HEK293 (cell line): Measurements from ENCODE around the gene LAD1.

Experiments
- CTCF ChIA-PET: fragments of 350-600 bp; formaldehyde crosslinking; extraction: SDS; loops from one replicate; lab custom pipeline; 2021; ENCODE audit warnings: antibody characterized with exemption; lab: Yijun Ruan, JAX
- POLR2A ChIA-PET: fragments of 300-600 bp; formaldehyde crosslinking; extraction: SDS; loops from one replicate; lab custom pipeline; 2020; ENCODE audit warnings: antibody characterized with exemption, inconsistent platforms; lab: Yijun Ruan, JAX
- H3K27ac ChIP-seq: fragments of 200-500 bp; sonication (Bioruptor generic); 2 replicates; pipeline ENCODE4 v1.5.1; 2014; ENCODE audit warnings: low read depth, low read length, control low read depth, inconsistent platforms; ENCODE audit errors: extremely low read depth
- H3K36me3 ChIP-seq, 2 experiments: fragments of 200-500 bp in 1 of 2; sonication (Bioruptor generic) in 1 of 2; 1 replicate in 1 of 2; 2 replicates in 1 of 2; pipeline ENCODE4 v1.5.1; 2014 to 2017; ENCODE audit warnings: inconsistent platforms in 2 of 2, low read length in 2 of 2; ENCODE audit not compliant: control insufficient read depth in 2 of 2, insufficient read depth in 1 of 2
- H3K4me1 ChIP-seq: fragments of 200-500 bp; sonication (Bioruptor generic); 2 replicates; pipeline ENCODE4 v1.5.1; 2014; ENCODE audit warnings: mild to moderate bottlenecking, low read length, inconsistent platforms; ENCODE audit not compliant: control insufficient read depth, insufficient read depth
- H3K4me3 ChIP-seq: 2 replicates; pipeline ENCODE4 v1.5.1; 2011; ENCODE audit warnings: low read depth, mild to moderate bottlenecking, control low read depth, low read length, moderate library complexity
- H3K9me3 ChIP-seq: fragments of 200-500 bp; sonication (Bioruptor generic); 2 replicates; pipeline ENCODE4 v1.5.1; 2014; ENCODE audit warnings: low read depth, low read length, inconsistent platforms; ENCODE audit not compliant: control insufficient read depth, insufficient read depth
- FEZF1 ChIP-seq: fragments of 450-650 bp; formaldehyde crosslinking; IDR thresholded peaks from 2 replicates; pipeline ENCODE4 v1.5.1; 2016; ENCODE audit warnings: missing biosample characterization, missing genetic modification characterization
- HIC1 ChIP-seq: fragments of 450-650 bp; formaldehyde crosslinking; IDR thresholded peaks from 2 replicates; pipeline ENCODE4 v1.5.1; 2016; ENCODE audit warnings: missing biosample characterization, missing genetic modification characterization
- HOXA7 ChIP-seq: sonication (generic); formaldehyde crosslinking; IDR thresholded peaks from 2 replicates; pipeline ENCODE4 v1.8.1; 2022; ENCODE audit warnings: missing genetic modification reagents, borderline replicate concordance
- HOXC10 ChIP-seq: sonication (generic); formaldehyde crosslinking; IDR thresholded peaks from 2 replicates; pipeline ENCODE4 v1.8.1; 2023; ENCODE audit warnings: mild to moderate bottlenecking, missing genetic modification reagents
- KLF8 ChIP-seq: fragments of 450-650 bp; formaldehyde crosslinking; IDR thresholded peaks from 2 replicates; pipeline ENCODE4 v1.5.1; 2016; ENCODE audit warnings: missing biosample characterization, missing genetic modification characterization
- PRDM4 ChIP-seq: fragments of 450-650 bp; formaldehyde crosslinking; IDR thresholded peaks from 2 replicates; pipeline ENCODE4 v1.5.1; 2017; ENCODE audit warnings: missing biosample characterization, missing genetic modification characterization
- PRDM6 ChIP-seq: fragments of 450-650 bp; formaldehyde crosslinking; IDR thresholded peaks from 2 replicates; pipeline ENCODE4 v1.5.1; 2017; ENCODE audit warnings: missing biosample characterization, missing genetic modification characterization
- RBAK ChIP-seq: fragments of 450-650 bp; formaldehyde crosslinking; IDR thresholded peaks from 2 replicates; pipeline ENCODE4 v1.5.1; 2016; ENCODE audit warnings: missing biosample characterization, missing genetic modification characterization
- REPIN1 ChIP-seq: fragments of 450-650 bp; formaldehyde crosslinking; IDR thresholded peaks from 2 replicates; pipeline ENCODE4 v1.5.1; 2017; ENCODE audit warnings: missing biosample characterization, missing genetic modification characterization, low read depth
- SCRT1 ChIP-seq: fragments of 450-650 bp; formaldehyde crosslinking; IDR thresholded peaks from 2 replicates; pipeline ENCODE4 v1.5.1; 2016; ENCODE audit warnings: missing biosample characterization, missing genetic modification characterization, borderline replicate concordance
- SCRT2 ChIP-seq: fragments of 450-650 bp; formaldehyde crosslinking; IDR thresholded peaks from 2 replicates; pipeline ENCODE4 v1.5.1; 2016; ENCODE audit warnings: missing biosample characterization, missing genetic modification characterization
- ZBTB44 ChIP-seq: fragments of 450-650 bp; IDR thresholded peaks from 2 replicates; pipeline ENCODE4 v1.5.1; 2018; ENCODE audit warnings: missing biosample characterization, mild to moderate bottlenecking, missing genetic modification characterization
- ZFP3 ChIP-seq: fragments of 450-650 bp; formaldehyde crosslinking; IDR thresholded peaks from 2 replicates; pipeline ENCODE4 v1.5.1; 2016; ENCODE audit warnings: low read depth, missing biosample characterization, missing genetic modification characterization
- ZNF157 ChIP-seq: fragments of 450-650 bp; formaldehyde crosslinking; IDR thresholded peaks from 2 replicates; pipeline ENCODE4 v1.5.1; 2016; ENCODE audit warnings: missing biosample characterization, missing genetic modification characterization
- ZNF221 ChIP-seq: fragments of 450-650 bp; formaldehyde crosslinking; IDR thresholded peaks from 2 replicates; pipeline ENCODE4 v1.5.1; 2017; ENCODE audit warnings: missing biosample characterization, missing genetic modification characterization, borderline replicate concordance
- ZNF26 ChIP-seq: fragments of 450-650 bp; formaldehyde crosslinking; IDR thresholded peaks from 2 replicates; pipeline ENCODE4 v1.5.1; 2016; ENCODE audit warnings: missing biosample characterization, missing genetic modification characterization
- ZNF311 ChIP-seq: fragments of 450-650 bp; formaldehyde crosslinking; IDR thresholded peaks from 2 replicates; pipeline ENCODE4 v1.5.1; 2017; ENCODE audit warnings: missing biosample characterization, missing genetic modification characterization, borderline replicate concordance
- ZNF335 ChIP-seq: fragments of 450-650 bp; formaldehyde crosslinking; conservative IDR thresholded peaks from 2 replicates; pipeline ENCODE4 v1.5.1; 2016; ENCODE audit warnings: missing biosample characterization, missing genetic modification characterization
- ZNF521 ChIP-seq: fragments of 450-650 bp; formaldehyde crosslinking; IDR thresholded peaks from 2 replicates; pipeline ENCODE4 v1.5.1; 2017; ENCODE audit warnings: missing biosample characterization, mild to moderate bottlenecking, missing genetic modification characterization
- ZNF585B ChIP-seq: fragments of 450-650 bp; formaldehyde crosslinking; IDR thresholded peaks from 2 replicates; pipeline ENCODE4 v1.5.1; 2016; ENCODE audit warnings: missing biosample characterization, missing genetic modification characterization
- ZNF670 ChIP-seq: fragments of 450-650 bp; formaldehyde crosslinking; IDR thresholded peaks from 2 replicates; pipeline ENCODE4 v1.5.1; 2016; ENCODE audit warnings: missing biosample characterization, missing genetic modification characterization, low read depth
- ZNF777 ChIP-seq: fragments of 450-650 bp; formaldehyde crosslinking; IDR thresholded peaks from 2 replicates; pipeline ENCODE4 v1.5.1; 2017; ENCODE audit warnings: missing biosample characterization, missing genetic modification characterization, borderline replicate concordance
- TF ChIP-seq, protein P1 (sequence below): fragments of 450-650 bp; formaldehyde crosslinking; IDR thresholded peaks from 2 replicates; pipeline ENCODE4 v1.5.1; 2016; ENCODE audit warnings: missing biosample characterization, missing genetic modification characterization

LAD1 gene

DNA sequence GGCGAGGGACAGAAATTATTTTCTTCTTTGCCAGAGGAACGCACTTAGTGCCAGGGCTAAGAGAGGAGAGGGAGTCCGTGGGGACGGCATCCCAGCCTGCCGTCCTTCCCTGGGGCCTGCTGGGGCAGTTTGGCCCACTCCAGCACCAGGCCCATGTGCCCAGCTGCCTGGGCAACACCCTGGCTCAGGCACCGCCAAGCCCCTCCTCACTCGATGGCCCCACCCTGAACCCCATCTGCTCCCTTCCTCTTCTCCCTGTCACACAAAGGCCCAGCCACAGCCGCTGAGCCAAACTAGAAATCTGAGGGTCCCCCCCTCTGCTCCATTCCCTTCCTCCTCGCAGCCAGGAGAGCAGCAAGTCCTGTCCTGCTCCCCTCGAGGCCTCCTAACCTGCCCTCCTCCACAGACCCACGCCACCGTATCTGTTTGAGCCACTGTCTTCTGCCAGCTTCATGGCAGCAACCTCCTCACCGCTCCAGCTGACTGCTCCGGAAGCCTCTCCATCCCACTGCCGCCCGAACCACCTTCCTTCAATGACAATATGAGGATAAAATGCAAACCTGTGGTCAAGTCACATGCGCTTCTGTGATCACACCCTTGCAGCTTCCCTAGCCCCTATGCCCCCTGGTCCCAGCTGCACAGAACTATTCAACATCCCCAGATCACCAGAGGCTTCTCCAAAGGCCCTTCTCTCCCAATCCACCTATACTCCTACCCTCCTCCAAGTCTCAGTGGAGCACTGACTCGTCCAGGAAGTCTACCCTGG, 30.8 kb upstream of the LAD1 start:
- ChIA-PET CTCF (no interaction called here), POLR2A (no interaction called here)
- H3K4me3 ChIP-seq, result no peak overlapping the region
- no peaks in the 10 kb centered on the region for H3K9me3 ChIP-seq
- H3K36me3 ChIP-seq, result no peaks in the 10 kb centered on the region
- no peak overlapping the region for H3K27ac ChIP-seq
- TF ChIP-seq ZNF221 (tag by site-specific recombination), result no peak
- no peak for TF ChIP-seq ZNF26 (tag by site-specific recombination)
- TF ChIP-seq ZFP3 (tag by site-specific recombination), result no peak
- no peak for TF ChIP-seq HOXA7 (CRISPR knock-in tag)
- TF ChIP-seq ZNF670, result no peak
- no peak for TF ChIP-seq ZNF777
- no peak for TF ChIP-seq ZNF521
- TF ChIP-seq KLF8 (tag by site-specific recombination), result no peak
- TF ChIP-seq, protein P1, sequence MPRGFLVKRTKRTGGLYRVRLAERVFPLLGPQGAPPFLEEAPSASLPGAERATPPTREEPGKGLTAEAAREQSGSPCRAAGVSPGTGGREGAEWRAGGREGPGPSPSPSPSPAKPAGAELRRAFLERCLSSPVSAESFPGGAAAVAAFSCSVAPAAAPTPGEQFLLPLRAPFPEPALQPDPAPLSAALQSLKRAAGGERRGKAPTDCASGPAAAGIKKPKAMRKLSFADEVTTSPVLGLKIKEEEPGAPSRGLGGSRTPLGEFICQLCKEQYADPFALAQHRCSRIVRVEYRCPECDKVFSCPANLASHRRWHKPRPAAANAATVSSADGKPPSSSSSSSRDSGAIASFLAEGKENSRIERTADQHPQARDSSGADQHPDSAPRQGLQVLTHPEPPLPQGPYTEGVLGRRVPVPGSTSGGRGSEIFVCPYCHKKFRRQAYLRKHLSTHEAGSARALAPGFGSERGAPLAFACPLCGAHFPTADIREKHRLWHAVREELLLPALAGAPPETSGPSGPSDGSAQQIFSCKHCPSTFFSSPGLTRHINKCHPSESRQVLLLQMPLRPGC (tag by site-specific recombination), result no peak
- TF ChIP-seq ZNF585B (tag by site-specific recombination), result no peak
- TF ChIP-seq SCRT2 (tag by site-specific recombination), result no peak
- TF ChIP-seq ZNF311 (tag by site-specific recombination), result no peak
- TF ChIP-seq PRDM6 (tag by site-specific recombination), result no peak
- no peak for TF ChIP-seq FEZF1 (tag by site-specific recombination)
- no peak for TF ChIP-seq RBAK (tag by site-specific recombination)
- no peak for TF ChIP-seq ZNF157 (tag by site-specific recombination)
- TF ChIP-seq, all 188 proteins: peak for 0
- H3K4me1 ChIP-seq, result no peaks in the 10 kb centered on the region

DNA sequence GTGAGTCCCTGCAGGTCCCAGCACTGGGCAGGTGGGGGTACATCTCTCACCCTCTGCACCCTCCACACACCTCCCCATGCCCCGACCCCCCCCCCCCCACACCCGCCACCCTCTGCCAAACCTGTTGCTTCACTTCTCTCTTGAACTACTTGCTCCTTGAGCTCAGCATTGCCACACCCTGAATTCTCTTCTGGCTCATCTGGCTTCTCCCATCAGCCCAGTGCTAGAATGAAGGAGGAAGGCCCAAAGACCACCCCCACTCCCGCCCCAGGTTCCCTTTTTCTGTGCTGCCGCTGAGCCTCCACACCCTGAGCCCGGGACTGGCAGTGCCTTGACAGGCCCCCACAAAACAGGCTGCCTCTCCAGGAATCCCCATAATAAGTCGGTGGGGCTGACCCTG, 28.8 kb upstream of the LAD1 start:
- POLR2A ChIA-PET, result no interaction called here
- no peak for TF ChIP-seq REPIN1 (tag by site-specific recombination)
- no peak for TF ChIP-seq SCRT1
- no peak for TF ChIP-seq ZNF335 (tag by site-specific recombination)
- no peak for TF ChIP-seq ZBTB44
- TF ChIP-seq PRDM4 (tag by site-specific recombination), result no peak
- no peak for TF ChIP-seq HOXC10 (CRISPR knock-in tag)
- TF ChIP-seq HIC1 (tag by site-specific recombination), result no peak

More for the DNA sequence above, 28.8 kb upstream of the LAD1 start:
- H3K27ac ChIP-seq, result no peak overlapping the region
- no peak overlapping the region for H3K4me3 ChIP-seq
- H3K9me3 ChIP-seq, result no peaks in the 10 kb centered on the region
- CTCF ChIA-PET, result no interaction called here
- no peaks in the 10 kb centered on the region for H3K36me3 ChIP-seq
- H3K4me1 ChIP-seq, result no peaks in the 10 kb centered on the region
